HCT116 (cell line): ENCODE results near the gene C2CD2L. TPM values are rescaled to one million over a fixed set of nuclear protein-coding genes. Genes with fewer than 3 reads are reported as not detected.
A peak's percentile ranks its signal among the peaks of the same experiment; 100 is the strongest.

Source experiments
- ATAC-seq: fragments of 200-7000 bp; cut with Tn5 transposase; 2 replicates; pipeline ENCODE4 v1.9.1; 2020; ENCODE audit warnings: mild to moderate bottlenecking, moderate library complexity
- BruUV-seq: library from RNA; stranded (reverse); fragments of 400-500 nt; replicated peaks from 2 replicates; lab custom pipeline; 2021; lab: Mats Ljungman, UMichigan
- CTCF ChIA-PET: fragments of 300-600 bp; sonication (Branson Sonifier 250); formaldehyde crosslinking; loops from one replicate; lab custom pipeline; 2021; ENCODE audit warnings: antibody characterized with exemption; lab: Charles Lee
- POLR2A ChIA-PET: fragments of 300-600, 350-600 bp; sonication (Branson Sonifier 250); formaldehyde crosslinking; loops from one replicate; lab custom pipeline; 2021; ENCODE audit warnings: antibody characterized with exemption; lab: Charles Lee
- RAD21 ChIA-PET, 2 experiments: fragments of 300-600 bp; sonication (Branson Sonifier 250); formaldehyde crosslinking; loops; one replicate each; lab custom pipeline; 2023; ENCODE audit warnings: low total read pairs in 2 of 2; ENCODE audit not compliant: uncharacterized antibody in 2 of 2, unreplicated experiment in 2 of 2, low non-redundant PET in 1 of 2; lab: Charles Lee
- DNase-seq: peaks from one replicate; pipeline ENCODE4 v3.0.0-alpha.2; 2010; ENCODE audit warnings: low read depth, low spot score
- H2AFZ ChIP-seq: fragments of 200-600 bp; shearing (Covaris generic), sonication (generic); 2 replicates; pipeline ENCODE4 v1.6.1; 2017; ENCODE audit warnings: low read depth, mixed run types, mixed read lengths, antibody characterized with exemption, low read length; ENCODE audit not compliant: poor library complexity, severe bottlenecking
- H3K27ac ChIP-seq: 2 replicates; pipeline ENCODE4 v1.5.1; 2012; ENCODE audit warnings: low read depth, low read length
- H3K27me3 ChIP-seq: fragments of 200-600 bp; sonication (generic); 2 replicates; pipeline ENCODE4 v1.6.1; 2016; ENCODE audit warnings: mixed run types, low read length, mixed read lengths; ENCODE audit not compliant: insufficient read depth
- H3K36me3 ChIP-seq, 2 experiments: fragments of 200-500 bp in 1 of 2; fragments of 200-600 bp in 1 of 2; sonication (Bioruptor generic) in 1 of 2; sonication (generic) in 1 of 2; 2 replicates each; pipeline versions ENCODE4 v1.5.1 to v1.6.1; 2014 to 2016; ENCODE audit warnings: low read length in 2 of 2, inconsistent platforms in 1 of 2, mixed read lengths in 1 of 2, mixed run types in 1 of 2; ENCODE audit not compliant: insufficient read depth in 2 of 2, control insufficient read depth in 1 of 2
- H3K4me1 ChIP-seq, 2 experiments: fragments of 200-600 bp in 1 of 2; sonication (generic) in 1 of 2; 2 replicates each; pipeline versions ENCODE4 v1.5.1 to v1.6.1; 2012 to 2017; ENCODE audit warnings: low read length in 2 of 2, inconsistent platforms in 1 of 2, mild to moderate bottlenecking in 1 of 2, mixed read lengths in 1 of 2, mixed run types in 1 of 2, moderate library complexity in 1 of 2; ENCODE audit not compliant: insufficient read depth in 2 of 2, control insufficient read depth in 1 of 2
- H3K4me2 ChIP-seq: fragments of 200-600 bp; sonication (generic); 2 replicates; pipeline ENCODE4 v1.6.1; 2017; ENCODE audit warnings: mixed run types, low read length, mixed read lengths
- H3K4me3 ChIP-seq, 2 experiments: fragments of 200-600 bp in 1 of 2; sonication (generic) in 1 of 2; replicated peaks in 1 of 2; 2 replicates each; pipeline ENCODE4 v1.5.1; 2011 to 2016; ENCODE audit warnings: low read length in 2 of 2, control low read depth in 1 of 2, low read depth in 1 of 2, mild to moderate bottlenecking in 1 of 2, mixed read lengths in 1 of 2, mixed run types in 1 of 2
- H3K79me2 ChIP-seq: fragments of 200-600 bp; sonication (generic); 2 replicates; pipeline ENCODE4 v1.6.1; 2017; ENCODE audit warnings: mild to moderate bottlenecking, mixed run types, low read length, moderate library complexity, mixed read lengths; ENCODE audit not compliant: insufficient read depth
- H3K9ac ChIP-seq: fragments of 200-600 bp; sonication (generic); 2 replicates; pipeline ENCODE4 v1.6.1; 2016; ENCODE audit warnings: low read length, mixed read lengths
- H3K9me2 ChIP-seq: fragments of 200-600 bp; sonication (generic), shearing (Covaris generic); 2 replicates; pipeline ENCODE4 v1.6.1; 2017; ENCODE audit warnings: mixed run types, mild to moderate bottlenecking, moderate library complexity; ENCODE audit not compliant: insufficient read depth
- H3K9me3 ChIP-seq, 2 experiments: fragments of 200-500 bp in 1 of 2; fragments of 200-600 bp in 1 of 2; sonication (Bioruptor generic) in 1 of 2; sonication (generic) in 1 of 2; 2 replicates each; pipeline ENCODE4 v1.6.1; 2014 to 2017; ENCODE audit warnings: low read length in 2 of 2, mixed read lengths in 2 of 2, inconsistent platforms in 1 of 2, low read depth in 1 of 2, mild to moderate bottlenecking in 1 of 2, mixed run types in 1 of 2, moderate library complexity in 1 of 2; ENCODE audit not compliant: control insufficient read depth in 1 of 2, insufficient read depth in 1 of 2
- H4K20me1 ChIP-seq: fragments of 200-600 bp; sonication (generic), shearing (Covaris generic); 2 replicates; pipeline ENCODE4 v1.6.1; 2017; ENCODE audit warnings: mixed run types, mild to moderate bottlenecking, moderate library complexity; ENCODE audit not compliant: insufficient read depth
- CEBPB ChIP-seq: IDR thresholded peaks from 2 replicates; pipeline ENCODE4 v1.6.1; 2012; ENCODE audit warnings: low read depth
- CTCF ChIP-seq, 3 experiments: fragments of 200-600 bp in 1 of 3; sonication (generic) in 1 of 3; IDR thresholded peaks in 2 of 3; conservative IDR thresholded peaks in 1 of 3; 2 replicates each; pipeline ENCODE4 v1.5.1; 2012 to 2017; ENCODE audit warnings: low read depth in 2 of 3, low read length in 2 of 3, antibody characterized with exemption in 1 of 3, borderline replicate concordance in 1 of 3, control low read depth in 1 of 3, mild to moderate bottlenecking in 1 of 3, mixed read lengths in 1 of 3, mixed run types in 1 of 3, moderate library complexity in 1 of 3; ENCODE audit not compliant: insufficient read depth in 1 of 3
- EGR1 ChIP-seq: IDR thresholded peaks from 2 replicates; pipeline ENCODE4 v1.6.1; 2012; ENCODE audit warnings: low read depth
- EZH2phosphoT487 ChIP-seq: fragments of 200-600 bp; IDR thresholded peaks from 2 replicates; pipeline ENCODE4 v1.6.1; 2018; ENCODE audit warnings: antibody characterized with exemption, borderline replicate concordance
- FOSL1 ChIP-seq: IDR thresholded peaks from 2 replicates; pipeline ENCODE4 v1.6.1; 2012; ENCODE audit warnings: low read depth
- JUND ChIP-seq: IDR thresholded peaks from 2 replicates; pipeline ENCODE4 v1.6.1; 2012
- POLR2AphosphoS5 ChIP-seq: IDR thresholded peaks from 2 replicates; pipeline ENCODE4 v1.6.1; 2011; ENCODE audit warnings: mild to moderate bottlenecking, low read depth, low read length, moderate library complexity
- RAD21 ChIP-seq: IDR thresholded peaks from 2 replicates; pipeline ENCODE4 v1.6.1; 2012; ENCODE audit warnings: low read depth, mild to moderate bottlenecking
- SIN3A ChIP-seq: IDR thresholded peaks from 2 replicates; pipeline ENCODE4 v1.6.1; 2012; ENCODE audit warnings: low read depth
- SP1 ChIP-seq: IDR thresholded peaks from 2 replicates; pipeline ENCODE4 v1.6.1; 2012; ENCODE audit warnings: low read depth
- ZFX ChIP-seq: fragments of 450-650 bp; IDR thresholded peaks from 2 replicates; pipeline ENCODE4 v1.6.1; 2017
- ZNF274 ChIP-seq: fragments of 200-500 bp; sonication (Bioruptor generic); IDR thresholded peaks from 2 replicates; pipeline ENCODE4 v1.6.1; 2014; ENCODE audit warnings: mild to moderate bottlenecking, low read depth, low read length, inconsistent platforms
- intact Hi-C: fragments of 100-400 bp; cut with micrococcal nuclease; formaldehyde crosslinking; loops from 2 replicates; pipeline ENCODE4 v1.10.0; 2022
- total RNA-seq: library from RNA; stranded (reverse); gene quantifications from one replicate; pipeline ENCODE4 v1.2.1, GENCODE V29; 2021; ENCODE audit not compliant: unreplicated experiment

Gene C2CD2L
- total RNA-seq, 1 experiment from 2014 or later: 12.4 TPM

- no peak overlapping the region for H3K4me3 ChIP-seq
- DNase-seq: no peak
- no TSS peak for BruUV-seq
These were observed 44.4 kb upstream of the C2CD2L start for GRCh38 chr11:119062779-119063178.

GRCh38 chr11:119065369-119065768 lies 41.8 kb upstream of the C2CD2L start:
- POLR2A ChIA-PET: no interaction called here

More at GRCh38 chr11:119062779-119063178, 44.4 kb upstream of the C2CD2L start:
- TF ChIP-seq FOSL1 (no peak), POLR2AphosphoS5 (no peak), EGR1 (no peak), EZH2phosphoT487 (no peak), ZNF274 (no peak), RAD21 (no peak), CEBPB (0 out of 2 replicates have a peak, but pooled peaks have one; percentile 18), JUND (0 out of 2 replicates have a peak, but pooled peaks have one; percentile 18), ZFX (no peak), SIN3A (no peak)
- TF ChIP-seq, all 23 proteins: peak for 2
- Histone ChIP-seq H3K4me2 (peak overlapping the region; percentile 44), H3K36me3 (no peaks in the 10 kb centered on the region), H3K9me3 (no peaks in the 10 kb centered on the region), H3K9ac (no peak overlapping the region), H3K4me1 (peaks cover 12 to 27% of the 10 kb centered on the region in 2 experiments), H4K20me1 (no peaks in the 10 kb centered on the region), H3K27ac (no peak overlapping the region), H3K79me2 (peaks cover 1% of the 10 kb centered on the region), H3K27me3 (no peaks in the 10 kb centered on the region), H3K9me2 (no peaks in the 10 kb centered on the region), H2AFZ (no peak overlapping the region)
- ChIA-PET POLR2A (interaction anchor here (0.6 to 1.0 kb wide), 2 partner anchors 29 to 39 kb away, joined by 3 to 4 read pairs; partner anchors contain the start of gene DPAGT1), RAD21 (no interaction called here), CTCF (no interaction called here)
- ATAC-seq: no peak
- intact Hi-C loops: no loop called here

More at GRCh38 chr11:119065369-119065768, 41.8 kb upstream of the C2CD2L start:
- Histone ChIP-seq H3K9ac (no peak overlapping the region), H3K27me3 (no peaks in the 10 kb centered on the region), H3K9me3 (no peaks in the 10 kb centered on the region), H4K20me1 (no peaks in the 10 kb centered on the region), H3K79me2 (peaks cover 14% of the 10 kb centered on the region), H3K4me2 (no peak overlapping the region), H3K4me3 (no peak overlapping the region), H3K36me3 (peaks cover 2 to 4% of the 10 kb centered on the region in 2 experiments; a peak in 3 of 4 replicates), H2AFZ (no peak overlapping the region), H3K4me1 (peaks cover 9 to 21% of the 10 kb centered on the region in 2 experiments), H3K9me2 (no peaks in the 10 kb centered on the region), H3K27ac (no peak overlapping the region)
- ChIA-PET CTCF (no interaction called here), RAD21 (interaction anchor here in 1 of 2 experiments (1.0 kb wide), 1 partner anchor 273 kb away, joined by 3 read pairs; no protein-coding TSS in a partner anchor)
- intact Hi-C loops: no loop called here
- DNase-seq: no peak
- ATAC-seq: peak; percentile 64
- TSS peak; percentile 27 for BruUV-seq
- TF ChIP-seq CEBPB (no peak), SP1 (no peak), CTCF (IDR thresholded peaks at IDR 0.05 in 2 of 3, conservative IDR thresholded peaks at IDR 0.05 in 1 of 3; ENCODE audit: borderline replicate concordance in 1 of 3, insufficient read depth in 1 of 3, low read depth in 2 of 3, low read length in 2 of 3) (peak; percentile 56 to 64 (median 58); a peak in 5 of 6 replicates), JUND (no peak), RAD21 (peak; percentile 65), EZH2phosphoT487 (no peak)
